Left ventricle myocardium inferior (tissue), 1 donor: ENCODE data around the gene RAET1G. TPM values are rescaled to one million over a fixed set of nuclear protein-coding genes. Genes with fewer than 3 reads are reported as not detected.
"Not testable (repeated sequence)": the region's sequence is repeated elsewhere in the genome, so short reads cannot be mapped to it uniquely, and the experiment has no call there.

Source experiments
- DNase-seq: peaks from one replicate; pipeline ENCODE4 v3.0.0-alpha.2; 2020
- H3K27ac ChIP-seq: fragments of 200-600 bp; replicated peaks from 2 replicates; pipeline ENCODE4 v1.8.0; 2021
- H3K27me3 ChIP-seq: fragments of 200-600 bp; 2 replicates; pipeline ENCODE4 v1.8.0; 2021; ENCODE audit warnings: low read depth
- H3K36me3 ChIP-seq: fragments of 200-600 bp; 2 replicates; pipeline ENCODE4 v1.8.0; 2021
- H3K4me1 ChIP-seq: fragments of 200-600 bp; 2 replicates; pipeline ENCODE4 v1.8.0; 2021
- H3K4me3 ChIP-seq: fragments of 200-600 bp; 2 replicates; pipeline ENCODE4 v1.8.0; 2021; ENCODE audit warnings: mild to moderate bottlenecking, moderate library complexity
- H3K9me3 ChIP-seq: fragments of 200-600 bp; replicated peaks from 2 replicates; pipeline ENCODE4 v1.8.0; 2021
- CTCF ChIP-seq: fragments of 200-600 bp; IDR thresholded peaks from 2 replicates; pipeline ENCODE4 v1.8.0; 2021; ENCODE audit warnings: antibody characterized with exemption, mild to moderate bottlenecking, borderline replicate concordance
- intact Hi-C: fragments of 100-400 bp; cut with micrococcal nuclease; formaldehyde crosslinking; loops from one replicate; pipeline ENCODE4 v1.11.0; 2022
- total RNA-seq: library from RNA; stranded (reverse); fragmentation: NEBNext Ultra II Directional; extraction: Animal tissue kit (Norgen Biotek cat#: 25700); gene quantifications from one replicate; pipeline ENCODE4 v1.2.1, GENCODE V29; 2021
- donor health status: DM: no; HTN: yes; CAD: no; lungs with severe emphysema.

The RAET1G gene
- total RNA-seq, 1 donor from 2014 or later: 0.19 TPM

- intact Hi-C loops: no loop called here
- no peak overlapping the region for H3K4me3 ChIP-seq
Measured at GRCh38 chr6:149921361-149921760, 1.6 kb downstream of the RAET1G start.

GRCh38 chr6:149919834-149920225 lies 3.1 kb downstream of the RAET1G start:
- Histone ChIP-seq H3K27ac (no peak overlapping the region), H3K4me3 (no peak overlapping the region), H3K36me3 (no peaks in the 10 kb centered on the region), H3K4me1 (peaks cover 17% of the 10 kb centered on the region), H3K27me3 (peaks cover 19% of the 10 kb centered on the region), H3K9me3 (no peaks in the 10 kb centered on the region)
- DNase-seq: no peak
- no peak for TF ChIP-seq CTCF
- intact Hi-C loops: no loop called here

More at GRCh38 chr6:149921361-149921760, 1.6 kb downstream of the RAET1G start:
- no peak for TF ChIP-seq CTCF
- Histone ChIP-seq H3K27me3 (peaks cover 19% of the 10 kb centered on the region), H3K4me1 (peaks cover 30% of the 10 kb centered on the region), H3K36me3 (no peaks in the 10 kb centered on the region), H3K27ac (no peak overlapping the region), H3K9me3 (no peaks in the 10 kb centered on the region)
- DNase-seq: no peak

- H3K4me3 ChIP-seq, H3K9me3 ChIP-seq, DNase-seq, H3K27ac ChIP-seq, intact Hi-C loops, H3K36me3 ChIP-seq: not testable (repeated sequence)
- peaks cover 14% of the 10 kb centered on the region for H3K4me1 ChIP-seq
- H3K27me3 ChIP-seq: peaks cover 19% of the 10 kb centered on the region
Measured at GRCh38 chr6:149919126-149919833, 3.6 kb downstream of the RAET1G start.

DNA sequence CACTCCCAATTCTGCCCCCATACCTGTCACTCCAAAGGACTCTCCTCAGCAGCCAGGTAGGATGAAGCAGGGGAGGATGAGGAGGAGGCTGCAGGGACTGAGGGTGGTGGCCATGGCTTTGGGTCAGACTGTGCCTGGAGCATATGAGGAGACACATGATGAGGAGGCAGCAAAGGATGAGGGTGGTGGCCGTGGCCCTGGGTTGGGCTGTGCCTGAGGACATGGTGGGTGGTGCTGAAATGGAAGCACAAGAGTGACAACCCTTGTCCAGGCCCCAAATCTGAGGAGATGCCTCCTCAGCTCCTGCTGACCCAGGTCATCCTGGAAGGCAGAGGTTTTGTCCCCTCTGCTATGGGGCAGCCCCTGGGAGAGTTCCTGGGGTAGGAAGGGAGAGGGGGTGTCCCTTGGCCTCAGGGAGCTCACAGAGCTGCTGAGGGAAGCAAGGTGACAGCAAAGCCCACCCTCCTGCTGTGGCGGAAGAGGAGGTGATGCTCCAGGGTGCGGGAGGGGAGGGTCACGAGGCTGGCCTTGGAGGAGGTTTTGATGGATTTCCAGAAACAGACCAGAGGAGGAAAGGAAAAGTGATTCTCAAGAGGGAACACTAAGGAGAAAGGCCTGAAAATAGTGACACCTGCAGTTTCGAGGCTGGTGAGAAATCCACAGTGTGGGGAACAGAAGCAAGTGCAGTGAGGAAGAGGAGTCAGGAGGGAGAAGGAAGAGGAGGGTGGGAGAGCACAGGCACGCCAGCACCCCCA lies 4.6 kb downstream of the RAET1G start:
- intact Hi-C loops: no loop called here

DNA sequence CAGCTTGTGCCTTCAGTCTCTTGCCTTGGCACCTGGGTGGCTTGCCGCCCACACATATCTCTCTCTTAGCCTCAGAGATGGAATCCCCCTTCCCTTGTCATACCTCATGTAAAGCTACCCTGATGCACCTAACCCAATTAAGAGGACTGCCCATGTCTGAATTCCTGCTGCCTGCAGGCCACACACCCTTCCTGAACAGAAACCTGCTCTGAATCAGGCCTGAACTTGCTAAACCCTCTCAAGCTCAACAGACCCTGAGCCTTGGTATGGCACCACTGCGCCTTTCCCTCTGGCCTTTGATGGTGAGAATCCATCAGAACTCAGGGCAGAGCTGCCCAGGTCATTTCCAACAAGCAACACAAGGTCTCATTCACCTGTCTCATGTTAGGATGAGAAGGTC lies 5.2 kb downstream of the RAET1G start:
- intact Hi-C loops: no loop called here

More for the DNA sequence above, 4.6 kb downstream of the RAET1G start:
- Histone ChIP-seq H3K4me1 (peaks cover 12% of the 10 kb centered on the region), H3K9me3 (no peaks in the 10 kb centered on the region), H3K36me3 (no peaks in the 10 kb centered on the region), H3K27ac (no peak overlapping the region), H3K4me3 (no peak overlapping the region), H3K27me3 (peaks cover 15% of the 10 kb centered on the region)
- DNase-seq: no peak
- TF ChIP-seq CTCF: no peak

More for the DNA sequence above, 5.2 kb downstream of the RAET1G start:
- Histone ChIP-seq H3K4me1 (peaks cover 5% of the 10 kb centered on the region), H3K9me3 (no peaks in the 10 kb centered on the region), H3K27ac (no peak overlapping the region), H3K4me3 (no peak overlapping the region), H3K27me3 (peaks cover 13% of the 10 kb centered on the region), H3K36me3 (no peaks in the 10 kb centered on the region)
- no peak for DNase-seq
- TF ChIP-seq CTCF: no peak
